GM21381 (cell line): ENCODE measurements around the gene FNBP1.
"Not testable (repeated sequence)": the region's sequence is repeated elsewhere in the genome, so short reads cannot be mapped to it uniquely, and the experiment has no call there.

Source experiments
- ATAC-seq: cut with Tn5 transposase; IDR thresholded peaks from one replicate; pipeline ENCODE4 v1.9.1; 2021; ENCODE audit warnings: mild to moderate bottlenecking, moderate library complexity; ENCODE audit not compliant: unreplicated experiment

Gene FNBP1

DNA sequence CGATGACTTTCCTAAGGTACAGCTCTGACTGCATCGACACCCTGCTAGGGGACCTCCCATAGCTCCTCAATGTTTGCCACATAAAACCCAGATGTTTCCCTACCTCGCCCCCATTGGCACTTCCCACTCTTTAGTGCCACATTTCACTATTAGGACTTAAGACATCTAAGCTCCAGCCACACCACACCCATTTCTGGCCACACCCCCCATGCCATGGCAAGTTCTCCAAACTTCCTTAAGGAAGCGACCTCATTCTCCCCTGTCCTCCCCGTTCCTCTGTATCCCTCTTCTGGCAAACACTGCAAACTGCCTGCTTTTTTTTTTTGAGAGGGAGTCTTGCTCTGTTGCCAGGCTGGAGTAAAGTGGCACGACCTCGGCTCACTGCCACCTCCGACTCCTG lies 144.8 kb downstream of the FNBP1 start:
- ATAC-seq = no peak

GRCh38 chr9:129897263-129897662 lies 145.7 kb downstream of the FNBP1 start:
- ATAC-seq = no peak

GRCh38 chr9:129895376-129896268 lies 147.4 kb downstream of the FNBP1 start:
- ATAC-seq = no peak

GRCh38 chr9:129894120-129894823 lies 148.7 kb downstream of the FNBP1 start:
- no peak for ATAC-seq

GRCh38 chr9:129891569-129891968 lies 151.4 kb downstream of the FNBP1 start:
- ATAC-seq = no peak

GRCh38 chr9:129890718-129891299 lies 152.2 kb downstream of the FNBP1 start:
- not testable (repeated sequence) for ATAC-seq

- ATAC-seq = no peak
These were observed 152.9 kb downstream of the FNBP1 start for GRCh38 chr9:129889941-129890717.

DNA sequence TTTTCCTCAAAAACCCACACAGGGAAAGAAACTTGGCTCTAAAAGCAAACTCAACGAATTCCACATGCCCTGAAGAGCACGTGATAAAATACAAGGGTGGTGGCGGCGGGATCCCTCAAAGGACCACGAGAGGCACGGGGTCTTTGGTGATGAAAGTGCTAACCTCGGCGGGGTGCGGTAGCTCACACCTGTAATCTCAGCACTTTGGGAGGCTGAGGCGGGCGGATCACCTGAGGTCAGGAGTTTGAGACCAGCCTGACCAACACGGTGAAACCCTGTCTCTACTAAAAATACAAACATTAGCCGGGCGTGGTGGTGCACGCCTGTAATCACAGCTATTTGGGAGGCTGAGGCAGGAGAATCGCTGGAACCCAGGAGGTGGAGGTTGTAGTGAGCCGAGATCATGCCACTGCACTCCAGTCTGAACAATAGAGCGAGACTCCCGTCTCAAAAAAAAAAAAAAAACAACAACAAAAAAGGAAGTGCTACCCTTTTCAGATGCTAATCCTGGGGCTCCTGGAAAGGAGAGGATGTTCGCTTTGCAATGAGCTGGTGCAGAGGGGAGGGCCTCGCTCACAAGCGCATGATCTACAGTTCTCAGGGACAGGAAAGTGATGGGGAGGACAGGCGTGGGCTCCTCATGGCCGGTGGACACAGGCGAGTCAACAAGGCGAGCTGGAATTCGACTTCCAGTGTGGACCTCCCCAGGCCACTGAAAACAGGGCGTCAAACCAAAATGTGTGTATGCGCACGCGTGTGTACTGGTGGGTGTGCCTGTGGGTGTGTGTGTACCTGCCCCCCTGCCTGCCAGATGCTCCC lies 153.7 kb downstream of the FNBP1 start:
- no peak for ATAC-seq

GRCh38 chr9:129888293-129889121 lies 154.5 kb downstream of the FNBP1 start:
- peak; percentile 47 for ATAC-seq

DNA sequence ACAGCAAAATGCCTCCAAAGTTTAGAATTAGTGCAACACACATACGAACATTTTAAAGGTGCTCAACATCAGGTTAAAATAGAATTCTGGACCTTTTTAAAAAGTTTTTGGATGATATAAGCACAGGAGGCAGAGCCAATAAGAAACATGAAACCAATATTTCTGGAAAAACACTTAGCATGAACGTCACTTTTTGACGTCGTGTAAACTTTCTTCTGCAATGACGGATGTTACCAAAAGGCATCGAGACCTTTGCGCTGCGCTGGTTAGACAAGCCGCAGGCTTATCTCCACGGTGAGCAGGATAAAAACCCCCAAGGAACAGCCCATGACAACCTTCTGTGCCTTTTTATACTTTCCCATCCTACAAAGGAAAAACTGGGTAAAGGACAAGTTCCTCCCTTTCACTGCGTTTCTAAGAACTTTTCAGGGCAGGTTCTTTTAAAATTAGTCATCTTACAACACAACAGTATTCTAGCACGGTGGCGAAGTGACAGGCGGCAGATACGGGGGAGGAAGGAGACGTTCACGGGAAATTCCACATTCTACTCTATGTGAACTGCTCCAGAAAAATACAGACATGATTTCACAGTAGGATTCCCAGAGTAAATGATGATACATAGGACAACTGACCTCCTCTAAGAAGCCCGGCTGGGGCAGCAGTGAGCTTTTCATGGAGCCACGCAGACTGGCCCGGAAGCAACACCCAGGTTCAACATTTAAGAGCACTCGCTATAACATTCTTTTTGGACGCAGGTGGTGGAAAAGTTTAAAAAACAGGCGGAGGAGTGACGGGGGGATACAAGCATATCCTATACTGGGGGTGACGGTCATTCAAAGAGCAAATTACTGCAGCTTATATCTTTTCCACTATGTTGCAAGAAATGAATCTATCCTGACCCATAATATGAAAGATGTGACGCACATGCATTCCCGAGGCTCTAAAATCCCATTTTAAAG lies 155.4 kb downstream of the FNBP1 start:
- ATAC-seq = no peak

DNA sequence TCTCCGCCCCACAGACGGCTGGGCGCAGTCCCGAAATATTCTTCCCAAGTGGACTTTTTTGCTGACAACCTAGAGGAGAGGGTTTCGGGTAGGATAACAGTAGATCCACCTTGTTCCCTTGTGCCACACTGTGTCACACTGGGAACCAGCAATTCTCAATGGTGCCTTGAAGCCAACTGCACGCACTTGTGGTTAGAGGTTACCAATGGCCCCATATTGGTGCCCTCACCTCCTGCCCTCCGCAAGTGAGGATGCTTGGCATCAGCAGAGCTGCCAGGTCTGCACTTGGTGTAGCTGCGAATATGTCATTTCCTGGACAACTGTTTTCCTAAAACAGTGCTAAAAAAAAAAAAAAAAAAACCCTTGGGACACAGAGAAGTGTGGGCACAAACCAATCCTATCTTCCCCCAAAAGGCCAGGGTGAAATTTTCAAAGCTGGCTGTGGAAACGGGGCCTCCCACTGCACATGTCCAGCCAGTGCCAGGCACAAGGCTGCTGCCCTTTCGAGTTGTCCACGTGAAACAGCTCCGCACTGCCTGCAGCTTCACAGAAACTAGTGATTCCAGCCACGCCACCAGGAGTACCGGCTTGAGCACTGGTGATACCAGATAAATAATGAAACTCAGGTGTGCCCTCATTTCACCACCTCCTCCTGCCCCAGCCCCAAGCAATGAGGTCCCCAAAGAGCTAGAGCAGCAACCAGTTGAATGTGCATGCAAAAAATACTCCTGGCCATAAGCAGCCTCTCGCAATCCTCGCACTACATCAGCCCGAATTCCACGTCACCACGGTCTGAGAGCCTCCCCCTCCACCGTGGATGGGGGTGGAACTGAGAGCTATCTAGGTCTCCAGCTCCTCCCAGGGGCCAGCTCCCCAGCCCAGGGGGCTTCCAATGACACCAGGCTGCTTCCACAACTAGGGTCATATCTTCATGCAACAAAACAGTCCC lies 156.5 kb downstream of the FNBP1 start:
- ATAC-seq = no peak

DNA sequence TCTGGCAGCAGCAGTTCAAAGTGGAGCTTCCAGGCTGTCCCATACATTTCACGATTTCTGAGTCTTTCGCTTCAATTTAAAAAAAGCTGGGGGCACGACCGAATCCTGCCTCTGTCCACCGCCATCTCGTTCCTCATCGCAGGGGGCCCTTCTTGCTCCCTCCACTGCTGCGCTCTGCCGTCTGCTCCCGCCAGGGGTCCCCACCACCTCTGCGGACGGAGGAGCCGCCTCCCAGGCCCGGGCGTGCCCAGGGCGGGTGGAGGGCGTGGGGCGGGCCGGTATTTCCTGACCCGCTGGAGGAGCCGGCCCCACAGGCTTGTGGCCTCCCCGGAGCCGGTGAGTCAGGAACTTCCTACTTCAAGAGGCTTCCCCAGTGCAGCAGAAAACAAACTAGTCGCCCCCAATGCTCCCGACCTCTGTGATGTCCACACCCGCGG lies 157.3 kb downstream of the FNBP1 start:
- ATAC-seq = peak; percentile 22

- no peak for ATAC-seq
These were observed 157.8 kb downstream of the FNBP1 start for GRCh38 chr9:129885018-129885669.

DNA sequence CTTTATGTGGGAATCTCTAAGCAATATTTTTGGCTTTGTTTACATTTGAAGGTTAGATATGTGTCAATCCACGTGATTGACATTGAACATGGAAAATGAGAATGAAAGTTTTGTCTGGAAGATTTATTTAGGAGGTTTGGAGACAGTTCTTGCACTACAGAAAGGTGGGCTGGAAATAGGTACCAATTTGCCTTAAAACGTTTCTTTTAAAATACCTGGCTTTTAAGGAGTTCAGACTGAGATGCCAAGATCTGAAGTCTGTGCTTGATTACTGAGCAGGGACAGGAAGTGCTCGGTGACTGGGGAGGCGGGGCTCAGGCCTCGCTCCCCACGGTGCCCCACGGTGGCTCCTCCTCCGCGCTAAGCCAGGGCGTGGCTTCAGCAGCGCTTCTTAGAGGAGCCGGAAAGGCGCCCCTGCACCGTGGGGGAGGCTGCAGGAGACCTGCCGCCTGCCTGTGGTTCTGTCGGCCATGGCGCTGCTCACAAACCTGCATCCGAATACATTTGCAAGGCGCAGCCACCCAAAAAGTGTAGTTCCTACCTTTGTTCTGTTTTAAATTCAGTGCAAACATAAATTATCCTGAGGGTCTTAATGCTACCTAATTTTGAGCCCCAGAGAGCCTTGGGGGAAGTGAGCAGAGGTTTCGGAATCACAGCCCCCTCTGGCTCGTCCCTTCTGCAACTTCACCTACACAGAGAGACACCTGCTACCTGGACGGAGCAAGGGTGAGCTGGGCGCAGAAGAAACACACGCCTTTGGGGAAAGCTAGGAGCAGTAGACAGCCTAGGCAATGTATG lies 158.6 kb downstream of the FNBP1 start:
- peak; percentile 39 for ATAC-seq

- no peak for ATAC-seq
These were observed 161.3 kb downstream of the FNBP1 start for GRCh38 chr9:129881547-129882324.
